ENCODE measurements around the gene TANK.

- no peak for TF ChIP-seq TGIF2 (CRISPR knock-in tag; IDR thresholded peaks at IDR 0.05)
- TF ChIP-seq ZNF777 (CRISPR knock-in tag; IDR thresholded peaks at IDR 0.05), result no peak
- no peak for TF ChIP-seq ZBTB49 (CRISPR knock-in tag; IDR thresholded peaks at IDR 0.05; ENCODE audit: borderline replicate concordance)
- no peak for TF ChIP-seq CTCF (CRISPR knock-in tag; IDR thresholded peaks at IDR 0.05)
- no peak for TF ChIP-seq ZNF550 (CRISPR knock-in tag; IDR thresholded peaks at IDR 0.05; ENCODE audit: borderline replicate concordance)
- no peak for TF ChIP-seq HNRNPH1 (optimal IDR thresholded peaks at IDR 0.05; ENCODE audit: low read depth, low read length)
- no peak for TF ChIP-seq ZBTB21 (CRISPR knock-in tag; IDR thresholded peaks at IDR 0.05)
- no peak for TF ChIP-seq TCF7L2 (IDR thresholded peaks at IDR 0.05; ENCODE audit: low read depth, low read length)
- no peak for TF ChIP-seq CBX1 (IDR thresholded peaks at IDR 0.05; ENCODE audit: low read depth)
- TF ChIP-seq RAD21 (CRISPR knock-in tag; IDR thresholded peaks at IDR 0.05), result no peak
- no peak for TF ChIP-seq SIN3A (IDR thresholded peaks at IDR 0.05; ENCODE audit: borderline replicate concordance, low read depth, low read length)
- TF ChIP-seq NFE2L1 (CRISPR knock-in tag; IDR thresholded peaks at IDR 0.05; ENCODE audit: borderline replicate concordance), result no peak
- no peak for TF ChIP-seq ELF4 (CRISPR knock-in tag; IDR thresholded peaks at IDR 0.05; ENCODE audit: borderline replicate concordance)
Measured at GRCh38 chr2:161147856-161148255, 12.4 kb upstream of the TANK start.

All from HepG2 (cell line).